ENCODE measurements around the gene CARD16. TPM values are rescaled to one million over a fixed set of nuclear protein-coding genes. Genes with fewer than 3 reads are reported as not detected.

Gene CARD16
- total RNA-seq, 5 donors from 2014 or later (not counting 1 experiment from before 2014, with no cell fraction given) = 39.0 to 52.3 (median 44.9) TPM

DNA sequence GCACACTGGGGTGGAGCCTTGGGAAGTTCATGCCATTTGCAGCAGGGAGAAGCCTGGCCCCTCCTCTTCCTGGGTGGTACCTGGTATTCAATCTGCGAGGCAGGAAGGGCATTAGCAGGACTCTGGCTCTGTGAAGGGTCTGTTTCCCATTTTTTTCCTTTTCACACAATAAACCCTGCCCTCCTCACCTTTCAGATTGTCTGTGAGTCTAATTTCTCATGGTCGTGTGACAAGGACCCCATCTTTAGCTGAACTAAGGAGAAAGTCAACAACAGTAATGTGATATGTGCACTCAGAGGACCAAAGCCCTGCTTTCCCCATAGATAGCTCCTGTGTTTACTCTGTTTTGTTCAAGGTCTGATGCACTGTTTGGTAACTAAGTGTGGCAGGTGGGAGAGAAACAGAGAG is 50.1 kb downstream of the CARD16 start:
- Histone ChIP-seq H3K9me3 (no peaks in the 10 kb centered on the region), H3K27ac (ENCODE audit: low read length) (no peak overlapping the region), H3K4me3 (ENCODE audit: control insufficient read depth in 1 of 2, extremely low read depth in 1 of 2, low read length in 1 of 2) (no peak overlapping the region), H3K27me3 (replicated peaks in 1 of 2; ENCODE audit: control insufficient read depth in 2 of 2, extremely low read depth in 1 of 2, insufficient read depth in 2 of 2, low read length in 1 of 2) (no peaks in the 10 kb centered on the region), H3K4me1 (ENCODE audit: control insufficient read depth in 1 of 2, extremely low read depth in 1 of 2, insufficient read depth in 2 of 2, low read length in 2 of 2) (no peaks in the 10 kb centered on the region), H3K36me3 (ENCODE audit: control insufficient read depth in 2 of 2, extremely low read depth in 1 of 2, insufficient read depth in 1 of 2, low read length in 1 of 2) (no peaks in the 10 kb centered on the region)
- Mint-ChIP-seq H3K4me1 (peaks cover 8 to 13% (median 12%) of the 10 kb centered on the region in 3 donors), H3K4me3 (no peak overlapping the region), H3K27ac (no peak overlapping the region), H3K27me3 (no peaks in the 10 kb centered on the region), H3K36me3 (no peaks in the 10 kb centered on the region), H3K9me3 (no peaks in the 10 kb centered on the region)
- DNase-seq (no peak), ATAC-seq (replicated peaks in 1 of 4) (no peak)
- POLR2A ChIA-PET = no interaction called here
- CTCF ChIA-PET = no interaction called here
- no CpG with 5 or more reads among the region's 2 CpGs for WGBS (ENCODE audit: insufficient coverage)

DNA sequence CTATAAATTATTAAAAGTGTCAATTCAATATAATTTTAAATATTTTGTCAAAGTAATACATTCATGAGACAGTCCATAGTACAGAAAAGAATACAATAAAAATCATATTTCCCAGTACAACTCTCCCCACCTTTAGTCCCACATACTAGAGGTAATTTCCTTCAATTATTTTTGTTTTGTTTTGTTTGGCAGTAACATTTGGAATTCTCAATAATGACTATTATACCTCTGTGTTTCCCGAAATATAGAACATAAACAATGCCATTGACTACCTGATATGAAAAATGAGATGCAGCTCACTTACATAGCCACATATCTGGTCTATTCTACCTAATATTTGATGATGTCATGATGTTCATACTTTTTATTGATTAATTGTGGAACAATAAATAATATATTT is 52.4 kb downstream of the CARD16 start:
- no peak overlapping the region for H3K4me3 Mint-ChIP-seq
- Histone ChIP-seq H3K9me3 (peaks cover 2% of the 10 kb centered on the region), H3K36me3 (ENCODE audit: control insufficient read depth in 2 of 2, extremely low read depth in 1 of 2, insufficient read depth in 1 of 2, low read length in 1 of 2) (no peaks in the 10 kb centered on the region), H3K4me1 (ENCODE audit: control insufficient read depth in 1 of 2, extremely low read depth in 1 of 2, insufficient read depth in 2 of 2, low read length in 2 of 2) (no peaks in the 10 kb centered on the region), H3K27me3 (replicated peaks in 1 of 2; ENCODE audit: control insufficient read depth in 2 of 2, extremely low read depth in 1 of 2, insufficient read depth in 2 of 2, low read length in 1 of 2) (no peaks in the 10 kb centered on the region), H3K27ac (ENCODE audit: low read length) (no peak overlapping the region), H3K4me3 (ENCODE audit: control insufficient read depth in 1 of 2, extremely low read depth in 1 of 2, low read length in 1 of 2) (no peak overlapping the region)
- peaks cover 8 to 13% (median 12%) of the 10 kb centered on the region in 3 donors for H3K4me1 Mint-ChIP-seq
- ChIA-PET POLR2A (no interaction called here), CTCF (no interaction called here)
- ATAC-seq (replicated peaks in 1 of 4) = no peak
- DNase-seq = no peak
- no peaks in the 10 kb centered on the region for H3K36me3 Mint-ChIP-seq
- H3K9me3 Mint-ChIP-seq = peaks cover 0 to 16% (median 3%) of the 10 kb centered on the region in 3 donors
- no peak overlapping the region for H3K27ac Mint-ChIP-seq
- no CpG with 5 or more reads among the region's 1 CpG for WGBS (ENCODE audit: insufficient coverage)
- peaks cover 0 to 2% of the 10 kb centered on the region in 2 donors for H3K27me3 Mint-ChIP-seq

- CTCF ChIA-PET = no interaction called here
- H3K4me1 Mint-ChIP-seq = peaks cover 8 to 13% (median 12%) of the 10 kb centered on the region in 3 donors
- POLR2A ChIA-PET = no interaction called here
These were observed 53.1 kb downstream of the CARD16 start for GRCh38 chr11:104991994-104992393.

More at GRCh38 chr11:104991994-104992393, 53.1 kb downstream of the CARD16 start:
- Mint-ChIP-seq H3K27ac (no peak overlapping the region), H3K36me3 (peaks cover 5% of the 10 kb centered on the region), H3K4me3 (no peak overlapping the region), H3K9me3 (peaks cover 0 to 23% (median 7%) of the 10 kb centered on the region in 3 donors), H3K27me3 (peaks cover 0 to 2% of the 10 kb centered on the region in 2 donors)
- Histone ChIP-seq H3K27ac (ENCODE audit: low read length) (no peak overlapping the region), H3K9me3 (peaks cover 2% of the 10 kb centered on the region), H3K4me3 (ENCODE audit: control insufficient read depth in 1 of 2, extremely low read depth in 1 of 2, low read length in 1 of 2) (no peak overlapping the region), H3K36me3 (ENCODE audit: control insufficient read depth in 2 of 2, extremely low read depth in 1 of 2, insufficient read depth in 1 of 2, low read length in 1 of 2) (no peaks in the 10 kb centered on the region), H3K27me3 (replicated peaks in 1 of 2; ENCODE audit: control insufficient read depth in 2 of 2, extremely low read depth in 1 of 2, insufficient read depth in 2 of 2, low read length in 1 of 2) (no peaks in the 10 kb centered on the region), H3K4me1 (ENCODE audit: control insufficient read depth in 1 of 2, extremely low read depth in 1 of 2, insufficient read depth in 2 of 2, low read length in 2 of 2) (no peaks in the 10 kb centered on the region)
- 89% methylated on average over 4 of the region's 4 CpGs for WGBS (ENCODE audit: insufficient coverage)
- no peak for ATAC-seq (replicated peaks in 1 of 4)
- DNase-seq = no peak

Other genes starting within 250 kb of the CARD16 start
- gene CASP12, start 146.9 kb downstream of the CARD16 start, total RNA-seq = not detected
- gene CASP4, start 76.8 kb downstream of the CARD16 start, total RNA-seq = 10 to 100 TPM; 70.3 to 95.8 (median 80.2) TPM
- gene CASP5, start 22.2 kb downstream of the CARD16 start, total RNA-seq = under 1 TPM in 1 of 5 donors, not detected in 4; 0.38 TPM
- 10 to 100 TPM; 45.5 to 69.7 (median 53.3) TPM for gene CASP1, start 10.2 kb downstream of the CARD16 start, total RNA-seq
- not detected for gene CARD18, start 94.4 kb upstream of the CARD16 start, total RNA-seq